Chondrocyte (in vitro differentiated cells): ENCODE results near the gene PTPRG. TPM values are rescaled to one million over a fixed set of nuclear protein-coding genes. Genes with fewer than 3 reads are reported as not detected.
"Not testable (repeated sequence)": the region's sequence is repeated elsewhere in the genome, so short reads cannot be mapped to it uniquely, and the experiment has no call there.

Experiments
- DNase-seq: peaks from one replicate; pipeline ENCODE4 v3.0.0; 2021; ENCODE audit warnings: mixed read lengths, low spot score
- H3K27ac Mint-ChIP-seq: one replicate; pipeline ENCODE4 v1.8.0; 2021; ENCODE audit warnings: mild to moderate bottlenecking, moderate library complexity, mixed read lengths; ENCODE audit not compliant: unreplicated experiment
- H3K27me3 Mint-ChIP-seq: 2 replicates; pipeline ENCODE4 v1.8.0; 2021; ENCODE audit warnings: low read depth, mixed read lengths
- H3K36me3 Mint-ChIP-seq: 2 replicates; pipeline ENCODE4 v1.8.0; 2021; ENCODE audit warnings: low read depth, mixed read lengths
- H3K4me1 Mint-ChIP-seq: 2 replicates; pipeline ENCODE4 v1.8.0; 2021; ENCODE audit warnings: low read depth, mild to moderate bottlenecking, mixed read lengths
- H3K4me3 Mint-ChIP-seq: one replicate; pipeline ENCODE4 v1.8.0; 2021; ENCODE audit warnings: mild to moderate bottlenecking, moderate library complexity, mixed read lengths; ENCODE audit not compliant: unreplicated experiment
- H3K9me3 Mint-ChIP-seq: 2 replicates; pipeline ENCODE4 v1.8.0; 2021; ENCODE audit warnings: low read depth, mixed read lengths
- total RNA-seq: library from RNA; stranded (reverse); gene quantifications from 3 replicates; pipeline ENCODE4 v1.2.1, GENCODE V29; 2021
- TF ChIP-seq, protein P1 (sequence below): fragments of 200-600 bp; sonication (generic); IDR thresholded peaks from 2 replicates; pipeline ENCODE4 v1.5.0; 2021; ENCODE audit warnings: antibody characterized with exemption, mild to moderate bottlenecking, moderate library complexity

Gene PTPRG
- total RNA-seq, 1 donor from 2014 or later = 45.5 TPM

DNA sequence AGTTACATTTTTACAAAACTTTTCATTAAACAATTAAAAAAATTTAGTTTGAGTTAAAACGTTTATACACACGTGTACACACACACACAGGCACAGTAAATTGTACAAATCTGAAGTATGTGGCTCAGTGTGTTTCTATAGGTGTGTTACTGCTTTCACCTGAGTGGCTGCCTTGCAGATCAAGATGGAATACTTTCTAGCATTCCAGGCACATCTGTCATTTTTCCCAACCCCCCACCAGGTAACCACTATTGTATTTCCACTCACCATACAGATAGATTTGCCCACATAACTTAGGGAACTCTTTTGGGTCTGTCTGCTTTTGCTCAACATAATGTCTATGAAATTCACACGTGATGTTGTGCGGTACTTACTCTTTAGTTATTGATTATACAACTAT is 141.1 kb downstream of the PTPRG start:
- DNase-seq = no peak
- TF ChIP-seq, protein P1, sequence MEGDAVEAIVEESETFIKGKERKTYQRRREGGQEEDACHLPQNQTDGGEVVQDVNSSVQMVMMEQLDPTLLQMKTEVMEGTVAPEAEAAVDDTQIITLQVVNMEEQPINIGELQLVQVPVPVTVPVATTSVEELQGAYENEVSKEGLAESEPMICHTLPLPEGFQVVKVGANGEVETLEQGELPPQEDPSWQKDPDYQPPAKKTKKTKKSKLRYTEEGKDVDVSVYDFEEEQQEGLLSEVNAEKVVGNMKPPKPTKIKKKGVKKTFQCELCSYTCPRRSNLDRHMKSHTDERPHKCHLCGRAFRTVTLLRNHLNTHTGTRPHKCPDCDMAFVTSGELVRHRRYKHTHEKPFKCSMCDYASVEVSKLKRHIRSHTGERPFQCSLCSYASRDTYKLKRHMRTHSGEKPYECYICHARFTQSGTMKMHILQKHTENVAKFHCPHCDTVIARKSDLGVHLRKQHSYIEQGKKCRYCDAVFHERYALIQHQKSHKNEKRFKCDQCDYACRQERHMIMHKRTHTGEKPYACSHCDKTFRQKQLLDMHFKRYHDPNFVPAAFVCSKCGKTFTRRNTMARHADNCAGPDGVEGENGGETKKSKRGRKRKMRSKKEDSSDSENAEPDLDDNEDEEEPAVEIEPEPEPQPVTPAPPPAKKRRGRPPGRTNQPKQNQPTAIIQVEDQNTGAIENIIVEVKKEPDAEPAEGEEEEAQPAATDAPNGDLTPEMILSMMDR = no peak
- Mint-ChIP-seq H3K4me3 (no peak overlapping the region), H3K27ac (no peak overlapping the region), H3K36me3 (no peaks in the 10 kb centered on the region), H3K9me3 (no peaks in the 10 kb centered on the region), H3K27me3 (no peaks in the 10 kb centered on the region), H3K4me1 (no peaks in the 10 kb centered on the region)

DNA sequence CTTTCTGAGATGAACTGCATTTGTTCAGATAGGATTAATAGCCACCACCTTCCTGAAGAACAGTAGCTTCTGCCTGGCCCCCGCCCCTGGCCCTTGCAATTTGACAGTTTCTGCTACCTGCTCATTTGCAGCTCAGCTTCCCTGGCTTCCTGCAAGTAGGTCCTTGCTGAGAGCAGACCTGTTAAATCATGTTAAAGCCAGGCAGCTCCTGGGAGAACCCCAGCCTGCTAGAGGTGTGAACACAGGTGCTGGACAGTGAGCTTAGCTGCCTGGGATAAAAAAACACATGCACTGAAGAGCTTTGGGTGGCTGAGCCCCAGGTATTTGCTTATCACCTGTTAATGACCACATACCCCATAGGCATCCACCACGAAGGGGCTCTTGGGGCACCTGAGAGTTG is 143.4 kb downstream of the PTPRG start:
- H3K4me1 Mint-ChIP-seq = peaks cover 8% of the 10 kb centered on the region

DNA sequence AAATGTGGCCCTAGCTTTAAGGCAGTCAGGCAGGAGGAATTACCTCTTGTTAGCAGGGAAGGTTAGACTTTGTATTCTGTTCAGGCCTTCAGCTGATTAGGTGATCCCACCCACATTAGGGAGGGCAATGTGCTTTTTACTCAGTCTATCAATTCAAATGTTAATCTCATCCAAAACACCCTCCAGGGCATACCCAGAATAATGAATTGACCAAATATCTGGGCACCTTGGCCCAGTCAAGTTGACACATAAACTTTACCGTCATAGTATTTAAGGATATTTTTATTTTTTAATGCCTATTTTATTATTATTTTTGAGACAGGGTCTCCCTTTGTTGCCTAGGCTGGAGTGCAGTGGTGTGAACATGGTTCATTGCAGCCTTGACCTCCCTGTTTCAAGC is 146.1 kb downstream of the PTPRG start:
- Mint-ChIP-seq H3K4me3 (no peak overlapping the region), H3K4me1 (peaks cover 8% of the 10 kb centered on the region), H3K36me3 (no peaks in the 10 kb centered on the region), H3K27ac (no peak overlapping the region), H3K27me3 (no peaks in the 10 kb centered on the region), H3K9me3 (peaks cover 6% of the 10 kb centered on the region)
- no peak for DNase-seq
- TF ChIP-seq, protein P1 = no peak

More for the DNA sequence above, 143.4 kb downstream of the PTPRG start:
- H3K4me3 Mint-ChIP-seq = no peak overlapping the region
- H3K36me3 Mint-ChIP-seq = no peaks in the 10 kb centered on the region
- no peaks in the 10 kb centered on the region for H3K9me3 Mint-ChIP-seq
- no peaks in the 10 kb centered on the region for H3K27me3 Mint-ChIP-seq
- TF ChIP-seq, protein P1 = no peak
- DNase-seq = no peak
- peak overlapping the region; percentile 78 for H3K27ac Mint-ChIP-seq

DNA sequence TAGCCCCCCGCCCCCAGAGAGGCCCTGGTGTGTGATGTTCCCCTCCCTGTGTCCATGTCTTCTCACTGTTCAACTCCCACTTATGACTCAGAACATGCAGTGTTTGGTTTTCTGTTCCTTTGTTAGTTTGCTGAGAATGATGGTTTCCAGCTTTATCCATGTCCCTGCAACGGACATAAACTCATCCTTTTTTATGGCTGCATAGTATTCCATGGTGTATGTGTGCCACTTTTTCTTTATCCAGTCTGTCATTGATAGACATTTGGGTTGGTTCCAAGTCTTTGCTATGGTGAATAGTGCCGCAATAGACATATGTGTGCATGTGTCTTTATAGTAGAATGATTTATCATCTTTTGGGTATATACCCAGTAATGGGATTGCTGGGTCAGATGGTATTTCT is 149.5 kb downstream of the PTPRG start:
- H3K27me3 Mint-ChIP-seq, H3K9me3 Mint-ChIP-seq, H3K4me1 Mint-ChIP-seq, DNase-seq, H3K36me3 Mint-ChIP-seq, H3K27ac Mint-ChIP-seq, H3K4me3 Mint-ChIP-seq: not testable (repeated sequence)

DNA sequence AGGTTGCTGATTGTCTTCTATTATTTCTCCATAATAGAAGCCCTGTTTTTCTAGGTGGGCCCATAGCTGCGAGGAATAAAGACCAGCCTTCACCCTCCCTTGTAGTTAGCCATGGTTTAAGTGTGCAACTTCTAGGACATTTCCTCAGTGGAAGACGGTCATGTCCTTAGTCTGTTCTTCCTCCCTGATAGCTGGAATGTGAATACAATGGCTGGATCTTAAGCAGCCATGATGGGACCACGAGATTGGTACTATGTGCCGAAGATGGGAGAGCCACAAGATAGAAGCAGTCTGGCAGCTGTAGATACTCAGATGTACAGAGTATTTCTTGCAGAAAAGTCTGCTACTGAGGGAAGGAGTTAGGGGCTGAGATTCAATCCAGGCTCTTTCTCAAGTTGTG is 152.9 kb downstream of the PTPRG start:
- H3K36me3 Mint-ChIP-seq = peaks cover 2% of the 10 kb centered on the region
- DNase-seq = no peak
- TF ChIP-seq, protein P1 = no peak
- no peaks in the 10 kb centered on the region for H3K27me3 Mint-ChIP-seq
- no peak overlapping the region for H3K27ac Mint-ChIP-seq
- H3K4me1 Mint-ChIP-seq = peaks cover 3% of the 10 kb centered on the region
- H3K9me3 Mint-ChIP-seq = peaks cover 9% of the 10 kb centered on the region
- no peak overlapping the region for H3K4me3 Mint-ChIP-seq

DNA sequence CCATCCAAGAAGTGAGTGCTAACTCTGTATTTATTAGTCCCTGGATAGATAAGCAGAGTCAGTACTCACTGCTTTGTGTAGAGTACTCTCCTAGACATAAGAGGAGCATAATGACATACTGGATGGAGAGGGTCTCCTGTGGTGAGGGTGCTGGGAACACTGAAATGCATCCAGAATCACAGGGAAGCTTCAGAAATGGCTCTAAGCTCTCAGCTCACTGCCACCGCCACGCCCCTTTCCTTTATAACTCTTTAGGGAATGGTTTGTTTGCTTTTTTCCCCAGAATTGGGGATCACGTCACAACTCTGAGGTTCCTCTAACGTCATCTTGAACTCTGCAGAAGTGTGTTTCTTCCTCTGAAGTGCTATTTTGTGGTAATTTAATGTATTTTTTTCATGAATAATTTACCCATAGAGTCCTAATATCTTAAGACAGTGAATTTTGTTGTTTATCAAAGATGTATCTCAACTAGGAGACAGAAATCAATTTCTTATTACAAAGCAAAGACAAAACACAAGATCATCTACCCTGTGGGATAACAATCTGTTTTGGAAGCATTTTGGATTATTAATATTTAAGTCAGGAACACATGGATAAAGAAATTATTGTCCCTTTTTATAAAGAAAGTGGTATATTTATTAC is 154.6 kb downstream of the PTPRG start:
- H3K9me3 Mint-ChIP-seq = peaks cover 7% of the 10 kb centered on the region
- peaks cover 2% of the 10 kb centered on the region for H3K36me3 Mint-ChIP-seq
- no peak for DNase-seq
- no peak overlapping the region for H3K4me3 Mint-ChIP-seq
- H3K27ac Mint-ChIP-seq = no peak overlapping the region
- H3K4me1 Mint-ChIP-seq = no peaks in the 10 kb centered on the region
- no peaks in the 10 kb centered on the region for H3K27me3 Mint-ChIP-seq
- TF ChIP-seq, protein P1 = no peak

DNA sequence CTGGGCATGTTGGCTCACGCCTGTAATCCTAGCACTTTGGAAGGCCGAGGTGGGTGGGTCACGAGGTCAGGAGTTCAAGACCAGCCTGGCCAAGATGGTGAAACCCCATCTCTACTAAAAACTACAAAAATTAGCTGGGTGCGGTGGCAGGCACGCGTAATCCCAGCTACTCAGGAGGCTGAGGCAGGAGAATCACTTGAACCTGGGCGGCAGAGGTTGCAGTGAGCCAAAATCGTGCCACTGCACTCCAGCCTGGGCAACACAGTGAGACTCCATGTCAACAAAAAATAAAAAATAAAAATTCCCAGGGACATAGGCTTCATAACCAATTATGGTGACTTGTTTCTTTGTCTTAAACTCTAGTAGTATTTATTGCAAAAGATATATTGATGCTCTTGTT is 155.3 kb downstream of the PTPRG start:
- not testable (repeated sequence) for H3K4me3 Mint-ChIP-seq, DNase-seq, H3K4me1 Mint-ChIP-seq, H3K27me3 Mint-ChIP-seq, H3K9me3 Mint-ChIP-seq, H3K36me3 Mint-ChIP-seq, H3K27ac Mint-ChIP-seq
